ENCODE results near the gene PNMA6E. TPM values are rescaled to one million over a fixed set of nuclear protein-coding genes. Genes with fewer than 3 reads are reported as not detected.
A peak's percentile ranks its signal among the peaks of the same experiment; 100 is the strongest.

PNMA6E gene
- total RNA-seq, 1 donor: not detected

GRCh38 chrX:153361781-153362397 lies 39.3 kb downstream of the PNMA6E start:
- no peak for TF ChIP-seq CTCF (IDR thresholded peaks at IDR 0.05; ENCODE audit: extremely low read depth, low read depth, low read length)
- Histone ChIP-seq H3K4me1 (ENCODE audit: insufficient read depth, low read length) (no peaks in the 10 kb centered on the region), H3K27ac (ENCODE audit: low read depth, low read length) (no peak overlapping the region), H2AFZ (ENCODE audit: low read length) (no peak overlapping the region), H3K79me2 (ENCODE audit: insufficient read depth, low read length) (no peaks in the 10 kb centered on the region), H4K20me1 (ENCODE audit: insufficient read depth, low read length) (no peaks in the 10 kb centered on the region), H3K9me3 (ENCODE audit: low read depth, low read length) (peaks cover 2% of the 10 kb centered on the region), H3K4me3 (ENCODE audit: insufficient read depth, low read length) (no peak overlapping the region), H3K4me2 (ENCODE audit: insufficient read depth, low read length) (no peak overlapping the region), H3K27me3 (ENCODE audit: insufficient read depth, low read length) (peaks cover 3% of the 10 kb centered on the region), H3K36me3 (ENCODE audit: insufficient read depth, low read length) (no peaks in the 10 kb centered on the region)
- DNase-seq (ENCODE audit: insufficient read length, low spot score, missing footprints): no peak

- Histone ChIP-seq H2AFZ (ENCODE audit: low read length) (no peak overlapping the region), H3K4me1 (ENCODE audit: insufficient read depth, low read length) (no peaks in the 10 kb centered on the region), H3K4me2 (ENCODE audit: insufficient read depth, low read length) (no peak overlapping the region), H3K9me3 (ENCODE audit: low read depth, low read length) (peaks cover 2% of the 10 kb centered on the region), H3K27me3 (ENCODE audit: insufficient read depth, low read length) (no peaks in the 10 kb centered on the region), H3K36me3 (ENCODE audit: insufficient read depth, low read length) (no peaks in the 10 kb centered on the region), H3K79me2 (ENCODE audit: insufficient read depth, low read length) (no peaks in the 10 kb centered on the region), H3K4me3 (ENCODE audit: insufficient read depth, low read length) (no peak overlapping the region), H4K20me1 (ENCODE audit: insufficient read depth, low read length) (no peaks in the 10 kb centered on the region), H3K27ac (ENCODE audit: low read depth, low read length) (no peak overlapping the region)
- no peak for TF ChIP-seq CTCF (IDR thresholded peaks at IDR 0.05; ENCODE audit: extremely low read depth, low read depth, low read length)
- DNase-seq (ENCODE audit: insufficient read length, low spot score, missing footprints): no peak
These were observed 43.3 kb downstream of the PNMA6E start for GRCh38 chrX:153357877-153358276.

- H3K9me3 ChIP-seq (ENCODE audit: low read depth, low read length): peaks cover 2% of the 10 kb centered on the region
- no peak for DNase-seq (ENCODE audit: insufficient read length, low spot score, missing footprints)
- peaks cover 11% of the 10 kb centered on the region for H3K36me3 ChIP-seq (ENCODE audit: insufficient read depth, low read length)
- no peak overlapping the region for H3K27ac ChIP-seq (ENCODE audit: low read depth, low read length)
- peak; percentile 9 for TF ChIP-seq CTCF (IDR thresholded peaks at IDR 0.05; ENCODE audit: extremely low read depth, low read depth, low read length)
- no peaks in the 10 kb centered on the region for H3K79me2 ChIP-seq (ENCODE audit: insufficient read depth, low read length)
- no peak overlapping the region for H3K4me3 ChIP-seq (ENCODE audit: insufficient read depth, low read length)
- no peaks in the 10 kb centered on the region for H4K20me1 ChIP-seq (ENCODE audit: insufficient read depth, low read length)
- H3K4me2 ChIP-seq (ENCODE audit: insufficient read depth, low read length): no peak overlapping the region
- H3K27me3 ChIP-seq (ENCODE audit: insufficient read depth, low read length): no peaks in the 10 kb centered on the region
- no peak overlapping the region for H2AFZ ChIP-seq (ENCODE audit: low read length)
- H3K4me1 ChIP-seq (ENCODE audit: insufficient read depth, low read length): no peaks in the 10 kb centered on the region
These were observed 47.7 kb downstream of the PNMA6E start for GRCh38 chrX:153353416-153353815.

- Histone ChIP-seq H4K20me1 (ENCODE audit: insufficient read depth, low read length) (no peaks in the 10 kb centered on the region), H3K79me2 (ENCODE audit: insufficient read depth, low read length) (no peaks in the 10 kb centered on the region), H3K9me3 (ENCODE audit: low read depth, low read length) (peaks cover under 1% of the 10 kb centered on the region), H3K4me2 (ENCODE audit: insufficient read depth, low read length) (no peak overlapping the region), H2AFZ (ENCODE audit: low read length) (no peak overlapping the region), H3K27ac (ENCODE audit: low read depth, low read length) (no peak overlapping the region), H3K4me1 (ENCODE audit: insufficient read depth, low read length) (no peaks in the 10 kb centered on the region), H3K36me3 (ENCODE audit: insufficient read depth, low read length) (peaks cover 15% of the 10 kb centered on the region), H3K4me3 (ENCODE audit: insufficient read depth, low read length) (no peak overlapping the region), H3K27me3 (ENCODE audit: insufficient read depth, low read length) (no peaks in the 10 kb centered on the region)
- no peak for DNase-seq (ENCODE audit: insufficient read length, low spot score, missing footprints)
- TF ChIP-seq CTCF (IDR thresholded peaks at IDR 0.05; ENCODE audit: extremely low read depth, low read depth, low read length): no peak
These were observed 48.3 kb downstream of the PNMA6E start for GRCh38 chrX:153352858-153353257.
